OCI-LY3 (cell line): ENCODE measurements around the gene RFC4.
A peak's percentile ranks its signal among the peaks of the same experiment; 100 is the strongest.

Experiments used
- H2AFZ ChIP-seq: fragments of 200-600, 300-600 bp; shearing (Covaris generic); 2 replicates; pipeline ENCODE4 v1.6.0; 2014; ENCODE audit warnings: antibody characterized with exemption, low read depth, low read length
- H3K27ac ChIP-seq: fragments of 200-600, 300-600 bp; sonication (generic); 2 replicates; pipeline ENCODE4 v1.5.1; 2014; ENCODE audit warnings: mild to moderate bottlenecking, low read length, moderate library complexity, mixed read lengths
- H3K27me3 ChIP-seq: fragments of 200-600, 300-600 bp; sonication (generic); 2 replicates; pipeline ENCODE4 v1.6.1; 2014; ENCODE audit warnings: low read depth, low read length, mixed read lengths
- H3K36me3 ChIP-seq: fragments of 200-600, 300-600 bp; sonication (generic); replicated peaks from 2 replicates; pipeline ENCODE3; 2014; ENCODE audit warnings: low read depth, low read length, mixed read lengths
- H3K4me1 ChIP-seq: fragments of 300-600, 200-600 bp; sonication (generic); 2 replicates; pipeline ENCODE4 v1.6.1; 2014; ENCODE audit warnings: low read length, mixed read lengths
- H3K4me2 ChIP-seq: fragments of 200-600, 300-600 bp; sonication (generic); 2 replicates; pipeline ENCODE4 v1.6.1; 2014; ENCODE audit warnings: low read length, mixed read lengths
- H3K4me3 ChIP-seq: fragments of 300-600, 200-600 bp; sonication (generic); 2 replicates; pipeline ENCODE4 v1.5.1; 2014; ENCODE audit warnings: antibody characterized with exemption, mild to moderate bottlenecking, low read length, moderate library complexity
- H3K79me2 ChIP-seq: fragments of 300-600, 200-600 bp; shearing (Covaris generic); 2 replicates; pipeline ENCODE4 v1.6.1; 2014; ENCODE audit warnings: mild to moderate bottlenecking, low read length, mixed read lengths
- H3K9ac ChIP-seq: fragments of 300-600, 200-600 bp; shearing (Covaris generic); 2 replicates; pipeline ENCODE4 v1.6.0; 2014; ENCODE audit warnings: mild to moderate bottlenecking, low read length, moderate library complexity
- H3K9me3 ChIP-seq: fragments of 200-600, 300-600 bp; shearing (Covaris generic); 2 replicates; pipeline ENCODE4 v1.6.1; 2014; ENCODE audit warnings: low read length, mixed read lengths; ENCODE audit not compliant: insufficient read depth
- H4K20me1 ChIP-seq: fragments of 200-600, 300-600 bp; sonication (generic); 2 replicates; pipeline ENCODE4 v1.6.1; 2016; ENCODE audit warnings: low read length, mixed read lengths; ENCODE audit not compliant: insufficient read depth
- EZH2phosphoT487 ChIP-seq: fragments of 200-600 bp; shearing (Covaris generic); IDR thresholded peaks from 2 replicates; pipeline ENCODE4 v1.6.1; 2018; ENCODE audit warnings: antibody characterized with exemption, mixed run types, low read depth
- TF ChIP-seq, protein P1 (sequence below): fragments of 200-600, 300-600 bp; sonication (generic); IDR thresholded peaks from 2 replicates; pipeline ENCODE4 v1.5.1; 2014; ENCODE audit warnings: antibody characterized with exemption, low read length, low read depth

The RFC4 gene

DNA sequence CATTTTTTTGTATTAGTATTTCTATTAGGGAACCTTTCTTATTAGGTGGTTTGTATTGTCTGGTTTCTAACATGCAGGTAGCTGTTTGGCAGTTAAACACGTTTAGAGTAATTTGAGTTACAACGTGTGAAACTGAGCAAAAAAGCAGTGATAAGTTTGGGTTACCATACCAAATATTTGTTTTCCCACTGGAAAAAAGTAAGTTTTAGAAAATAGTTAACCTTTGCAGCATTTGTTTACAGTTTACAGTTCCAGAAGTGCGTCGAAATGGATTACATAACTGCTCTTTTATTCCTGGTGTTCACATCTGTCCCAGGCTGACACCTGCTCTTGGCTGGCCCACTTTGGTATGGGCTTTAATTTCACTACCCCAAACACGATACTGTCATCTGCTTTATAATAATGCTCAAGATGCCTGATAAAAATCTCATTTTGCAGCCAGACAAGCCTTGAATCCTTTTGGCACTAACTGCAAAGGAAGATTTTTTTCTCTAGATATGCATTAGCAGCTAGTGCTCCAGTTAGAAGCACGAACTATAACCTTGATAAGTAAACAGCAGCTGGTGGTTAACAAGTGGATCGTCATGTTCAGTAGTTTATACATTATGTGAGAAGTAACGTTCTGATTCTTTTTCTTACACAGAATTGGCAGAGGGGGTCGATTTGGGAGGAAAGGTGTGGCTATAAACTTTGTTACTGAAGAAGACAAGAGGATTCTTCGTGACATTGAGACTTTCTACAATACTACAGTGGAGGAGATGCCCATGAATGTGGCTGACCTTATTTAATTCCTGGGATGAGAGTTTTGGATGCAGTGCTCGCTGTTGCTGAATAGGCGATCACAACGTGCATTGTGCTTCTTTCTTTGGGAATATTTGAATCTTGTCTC lies 17.6 kb downstream of the RFC4 start:
- Histone ChIP-seq H3K4me2 (peak overlapping the region; percentile 90), H3K27ac (peak overlapping the region; percentile 95; the same call in 1 of the 2 replicates), H3K4me3 (no peak overlapping the region)

DNA sequence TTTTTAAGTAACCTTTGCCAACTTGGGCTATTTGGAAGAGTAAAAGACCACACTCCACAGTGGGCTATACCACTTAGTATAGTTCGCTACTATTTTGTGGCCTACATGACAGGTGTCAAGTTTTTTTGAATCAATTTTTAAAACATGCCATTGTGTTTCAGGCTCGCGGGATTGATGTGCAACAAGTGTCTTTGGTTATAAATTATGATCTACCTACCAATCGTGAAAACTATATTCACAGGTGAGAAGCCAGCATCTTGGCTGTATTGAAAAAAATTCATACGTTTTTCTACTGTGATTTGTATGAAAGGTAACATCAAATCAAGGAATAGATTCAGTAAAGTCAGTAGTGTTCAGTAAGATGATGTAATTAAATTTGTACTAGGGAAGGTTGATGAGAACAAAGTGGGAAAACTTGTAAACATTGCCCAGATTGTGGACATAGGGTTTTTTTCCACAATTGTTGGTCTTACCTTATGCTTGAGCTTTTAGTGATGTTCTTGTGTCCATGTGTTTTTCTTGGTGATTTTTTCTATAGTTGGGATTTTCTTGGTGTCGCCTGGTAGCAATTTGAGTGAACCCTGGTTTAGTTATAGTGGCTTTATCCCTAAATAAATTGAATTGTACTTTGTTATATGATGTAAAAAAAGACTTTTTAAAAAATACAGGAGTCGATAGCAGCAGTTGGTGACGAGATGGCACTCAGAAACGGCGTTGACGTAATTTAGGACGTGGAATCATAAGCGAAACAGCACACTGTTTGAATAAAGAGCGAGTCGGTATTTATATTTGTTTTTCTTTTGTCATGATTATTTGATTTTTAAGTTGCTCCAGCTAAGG lies 18.4 kb downstream of the RFC4 start:
- Histone ChIP-seq H3K79me2 (peaks cover 59% of the 10 kb centered on the region), H3K27me3 (no peaks in the 10 kb centered on the region), H3K9me3 (no peaks in the 10 kb centered on the region), H3K4me2 (peak overlapping the region; percentile 90), H3K4me3 (peak overlapping the region; percentile 94; the same call in 1 of the 2 replicates), H3K4me1 (peaks cover 34% of the 10 kb centered on the region), H3K27ac (peak overlapping the region; percentile 95; the same call in 1 of the 2 replicates), H3K9ac (no peak overlapping the region), H3K36me3 (peaks cover 78% of the 10 kb centered on the region), H4K20me1 (peaks cover 67% of the 10 kb centered on the region), H2AFZ (no peak overlapping the region)
- TF ChIP-seq, protein P1, sequence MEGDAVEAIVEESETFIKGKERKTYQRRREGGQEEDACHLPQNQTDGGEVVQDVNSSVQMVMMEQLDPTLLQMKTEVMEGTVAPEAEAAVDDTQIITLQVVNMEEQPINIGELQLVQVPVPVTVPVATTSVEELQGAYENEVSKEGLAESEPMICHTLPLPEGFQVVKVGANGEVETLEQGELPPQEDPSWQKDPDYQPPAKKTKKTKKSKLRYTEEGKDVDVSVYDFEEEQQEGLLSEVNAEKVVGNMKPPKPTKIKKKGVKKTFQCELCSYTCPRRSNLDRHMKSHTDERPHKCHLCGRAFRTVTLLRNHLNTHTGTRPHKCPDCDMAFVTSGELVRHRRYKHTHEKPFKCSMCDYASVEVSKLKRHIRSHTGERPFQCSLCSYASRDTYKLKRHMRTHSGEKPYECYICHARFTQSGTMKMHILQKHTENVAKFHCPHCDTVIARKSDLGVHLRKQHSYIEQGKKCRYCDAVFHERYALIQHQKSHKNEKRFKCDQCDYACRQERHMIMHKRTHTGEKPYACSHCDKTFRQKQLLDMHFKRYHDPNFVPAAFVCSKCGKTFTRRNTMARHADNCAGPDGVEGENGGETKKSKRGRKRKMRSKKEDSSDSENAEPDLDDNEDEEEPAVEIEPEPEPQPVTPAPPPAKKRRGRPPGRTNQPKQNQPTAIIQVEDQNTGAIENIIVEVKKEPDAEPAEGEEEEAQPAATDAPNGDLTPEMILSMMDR = no peak
- no peak for TF ChIP-seq EZH2phosphoT487

More for the DNA sequence above, 17.6 kb downstream of the RFC4 start:
- H3K27me3 ChIP-seq = no peaks in the 10 kb centered on the region
- peaks cover 34% of the 10 kb centered on the region for H3K4me1 ChIP-seq
- no peak overlapping the region for H3K9ac ChIP-seq
- peaks cover 67% of the 10 kb centered on the region for H4K20me1 ChIP-seq
- TF ChIP-seq, protein P1 = no peak
- TF ChIP-seq EZH2phosphoT487 = no peak
- H2AFZ ChIP-seq = no peak overlapping the region
- H3K79me2 ChIP-seq = peaks cover 50% of the 10 kb centered on the region
- no peaks in the 10 kb centered on the region for H3K9me3 ChIP-seq
- H3K36me3 ChIP-seq = peaks cover 81% of the 10 kb centered on the region

DNA sequence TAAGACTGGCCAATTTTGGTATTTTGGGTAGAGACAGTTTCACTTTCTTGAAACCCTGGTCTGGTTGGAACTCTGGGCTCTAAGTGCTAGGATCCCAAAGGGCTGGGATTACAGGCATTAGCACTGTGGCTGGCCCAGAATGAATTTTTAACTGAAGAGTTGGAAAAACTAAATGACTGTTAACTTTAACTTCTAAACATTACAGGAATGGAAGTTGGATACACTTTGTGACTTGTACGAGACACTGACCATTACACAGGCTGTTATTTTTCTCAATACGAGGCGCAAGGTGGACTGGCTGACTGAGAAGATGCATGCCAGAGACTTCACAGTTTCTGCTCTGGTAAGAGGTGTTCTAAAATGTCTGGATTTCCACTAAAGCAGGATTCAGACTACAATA lies 19.4 kb downstream of the RFC4 start:
- Histone ChIP-seq H3K9ac (no peak overlapping the region), H3K27me3 (no peaks in the 10 kb centered on the region), H4K20me1 (peaks cover 67% of the 10 kb centered on the region), H3K79me2 (peaks cover 67% of the 10 kb centered on the region), H3K36me3 (peaks cover 70% of the 10 kb centered on the region), H3K27ac (peak overlapping the region; percentile 95), H3K4me2 (peak overlapping the region; percentile 90), H3K4me1 (peaks cover 36% of the 10 kb centered on the region), H3K4me3 (peak overlapping the region; percentile 94), H3K9me3 (no peaks in the 10 kb centered on the region), H2AFZ (no peak overlapping the region)
- TF ChIP-seq, protein P1 = no peak
- TF ChIP-seq EZH2phosphoT487 = no peak
